Astrocyte (in vitro differentiated cells and primary cell): Measurements from ENCODE around the gene WFDC5.

ENCODE experiments used
- EZH2 ChIP-seq: IDR thresholded peaks from 2 replicates; pipeline ENCODE4 v1.6.1; 2012; ENCODE audit warnings: mild to moderate bottlenecking, low read length, inconsistent platforms; ENCODE audit not compliant: insufficient read depth
- TF ChIP-seq, protein P1 (sequence below): IDR thresholded peaks from 2 replicates; pipeline ENCODE4 v1.5.1; 2011; ENCODE audit warnings: low read depth, mild to moderate bottlenecking, inconsistent platforms, low read length, moderate library complexity; ENCODE audit not compliant: insufficient read depth

- no peak for TF ChIP-seq EZH2
- TF ChIP-seq, protein P1, sequence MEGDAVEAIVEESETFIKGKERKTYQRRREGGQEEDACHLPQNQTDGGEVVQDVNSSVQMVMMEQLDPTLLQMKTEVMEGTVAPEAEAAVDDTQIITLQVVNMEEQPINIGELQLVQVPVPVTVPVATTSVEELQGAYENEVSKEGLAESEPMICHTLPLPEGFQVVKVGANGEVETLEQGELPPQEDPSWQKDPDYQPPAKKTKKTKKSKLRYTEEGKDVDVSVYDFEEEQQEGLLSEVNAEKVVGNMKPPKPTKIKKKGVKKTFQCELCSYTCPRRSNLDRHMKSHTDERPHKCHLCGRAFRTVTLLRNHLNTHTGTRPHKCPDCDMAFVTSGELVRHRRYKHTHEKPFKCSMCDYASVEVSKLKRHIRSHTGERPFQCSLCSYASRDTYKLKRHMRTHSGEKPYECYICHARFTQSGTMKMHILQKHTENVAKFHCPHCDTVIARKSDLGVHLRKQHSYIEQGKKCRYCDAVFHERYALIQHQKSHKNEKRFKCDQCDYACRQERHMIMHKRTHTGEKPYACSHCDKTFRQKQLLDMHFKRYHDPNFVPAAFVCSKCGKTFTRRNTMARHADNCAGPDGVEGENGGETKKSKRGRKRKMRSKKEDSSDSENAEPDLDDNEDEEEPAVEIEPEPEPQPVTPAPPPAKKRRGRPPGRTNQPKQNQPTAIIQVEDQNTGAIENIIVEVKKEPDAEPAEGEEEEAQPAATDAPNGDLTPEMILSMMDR, result no peak
These were observed 21.9 kb upstream of the WFDC5 start for GRCh38 chr20:45136911-45137310.
